NCI-H82 treated with DMSO at 0.1 percent for 48 hours (cell line): ENCODE results near the gene SPTBN1.

ENCODE experiments used
- DNase-seq: peaks from one replicate; lab custom pipeline; 2025; ENCODE audit not compliant: unreplicated experiment; lab: John Stamatoyannopoulos, UW

SPTBN1 gene

DNA sequence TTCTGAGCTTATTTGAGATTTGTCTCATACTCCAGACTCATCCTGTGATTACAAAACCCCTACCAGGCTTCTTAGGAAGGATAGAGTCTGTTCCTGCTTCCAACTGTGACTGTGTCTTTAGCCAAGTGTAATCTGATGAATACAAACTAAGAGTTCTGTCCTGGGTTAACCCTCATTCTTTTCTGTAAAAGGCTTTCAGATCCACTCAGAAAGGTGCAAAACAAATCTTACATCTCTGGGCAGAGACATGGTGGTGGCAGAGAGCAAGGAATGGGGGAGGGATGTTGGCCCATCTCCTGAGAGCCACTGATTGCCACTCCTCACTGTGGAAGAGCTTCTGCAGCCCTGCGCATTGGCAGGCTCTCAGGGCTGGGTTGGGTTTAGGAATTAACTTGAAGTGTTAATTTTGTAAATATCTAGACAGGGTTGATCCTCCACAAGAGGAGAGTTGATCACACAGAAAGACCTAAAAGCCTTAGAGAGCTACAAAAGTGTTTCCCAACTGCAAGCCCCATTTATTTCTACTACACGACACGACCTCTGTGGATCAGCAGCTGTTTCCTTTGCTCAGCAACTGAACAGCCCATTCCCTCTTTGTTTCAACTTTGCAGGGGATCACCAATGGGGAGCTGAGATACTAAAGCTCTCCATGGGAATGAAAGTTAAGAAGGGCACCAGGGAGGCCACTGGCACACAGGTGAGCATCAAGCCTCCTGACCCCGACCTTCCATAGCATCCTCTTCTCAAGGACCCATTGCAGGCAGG lies 23.7 kb upstream of the SPTBN1 start:
- DNase-seq, result no peak

- no peak for DNase-seq
These were observed 21.9 kb upstream of the SPTBN1 start for GRCh38 chr2:54434229-54434628.

GRCh38 chr2:54434711-54435110 lies 21.4 kb upstream of the SPTBN1 start:
- no peak for DNase-seq

DNA sequence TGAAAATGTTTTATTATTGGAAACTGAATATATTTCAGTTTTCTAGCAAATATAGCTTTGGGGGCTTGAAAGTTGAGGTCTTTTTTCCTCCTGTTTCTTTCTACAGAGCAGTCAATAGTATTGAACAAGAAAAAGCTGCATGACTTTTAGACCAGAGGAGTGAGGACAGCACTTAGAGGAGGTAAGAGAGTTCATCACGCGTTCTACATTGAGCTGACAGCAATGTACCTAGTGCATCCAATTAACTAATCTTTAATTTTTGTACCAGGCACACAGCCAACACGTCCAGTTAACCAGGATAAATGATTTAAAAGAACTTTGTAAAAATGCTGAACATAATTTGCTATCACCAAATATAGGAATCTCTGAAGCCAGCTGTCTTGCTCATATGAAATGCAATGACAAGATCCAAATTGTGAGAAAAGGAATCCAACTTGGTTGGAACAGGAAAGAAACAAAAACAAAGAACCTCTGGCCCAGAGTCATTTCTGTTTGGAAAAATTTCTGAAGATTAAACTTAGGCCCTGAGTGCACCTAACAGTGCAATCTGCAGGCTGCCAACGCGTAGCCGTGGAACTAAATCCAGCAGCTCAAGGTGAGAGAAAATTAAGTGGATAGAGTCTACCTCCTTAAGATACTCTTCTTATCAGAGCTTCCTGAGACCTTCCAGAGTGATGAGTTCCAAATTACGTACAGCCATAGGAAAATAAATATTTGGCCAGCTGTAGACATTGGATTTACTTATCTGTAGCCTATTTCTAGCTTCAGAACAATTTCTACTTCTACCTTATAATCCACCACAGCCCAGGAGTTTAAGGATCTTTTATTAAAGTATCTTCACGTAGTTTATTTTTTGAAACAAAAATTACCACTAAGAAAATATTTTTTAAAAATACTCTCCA lies 20.6 kb upstream of the SPTBN1 start:
- DNase-seq, result no peak

DNA sequence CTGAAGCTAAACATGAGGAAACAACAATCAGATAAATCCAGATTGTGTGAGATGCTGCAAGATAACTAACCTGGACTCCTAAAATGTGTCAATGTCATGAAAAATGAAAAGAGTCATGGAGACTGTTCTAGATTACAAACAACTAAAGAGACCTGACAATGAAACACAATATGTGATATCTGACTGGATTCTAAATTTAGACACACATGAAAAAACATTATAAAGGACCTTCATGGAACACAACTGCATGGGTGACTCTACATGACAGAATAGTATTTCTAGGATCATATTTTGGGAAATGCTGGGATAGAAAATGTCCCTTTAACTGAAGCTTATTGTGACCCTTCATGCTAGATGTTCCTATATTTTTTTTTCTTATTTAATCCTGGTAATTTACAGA lies 18.5 kb upstream of the SPTBN1 start:
- no peak for DNase-seq

- no peak for DNase-seq
These were observed 17.9 kb upstream of the SPTBN1 start for GRCh38 chr2:54438271-54438670.

GRCh38 chr2:54439582-54439981 lies 16.5 kb upstream of the SPTBN1 start:
- no peak for DNase-seq

- no peak for DNase-seq
These were observed 16.1 kb upstream of the SPTBN1 start for GRCh38 chr2:54440050-54440449.

GRCh38 chr2:54444503-54444902 lies 11.6 kb upstream of the SPTBN1 start:
- DNase-seq, result no peak

GRCh38 chr2:54446122-54446521 lies 10.0 kb upstream of the SPTBN1 start:
- no peak for DNase-seq

- no peak for DNase-seq
These were observed 9.5 kb upstream of the SPTBN1 start for GRCh38 chr2:54446625-54447024.

- no peak for DNase-seq
These were observed 1.5 kb upstream of the SPTBN1 start for GRCh38 chr2:54454548-54455130.

DNA sequence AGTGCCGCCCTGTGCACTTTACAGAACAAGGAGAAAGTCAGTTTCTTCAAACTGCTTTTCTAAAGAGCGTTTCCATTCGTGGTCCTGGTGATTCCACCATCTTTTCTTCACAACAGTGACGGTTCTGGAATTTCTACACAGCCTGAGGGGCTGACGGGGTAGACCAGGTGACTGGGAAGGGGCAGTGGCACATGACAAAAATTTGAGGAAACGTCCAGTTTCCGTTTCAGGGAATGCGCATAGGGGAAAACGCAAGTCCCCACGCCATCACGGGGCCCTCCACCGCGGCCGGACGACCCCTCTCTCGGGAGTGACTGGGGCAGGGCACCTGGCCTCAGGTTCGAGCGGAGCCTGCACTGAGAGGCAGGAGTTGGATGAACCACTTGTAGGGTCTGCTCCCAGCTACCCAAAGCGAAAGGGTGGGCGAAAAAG lies 980 bp upstream of the SPTBN1 start:
- DNase-seq, result no peak

- DNase-seq, result no peak
These were observed 160 bp downstream of the SPTBN1 start for GRCh38 chr2:54456362-54456611.

- no peak for DNase-seq
These were observed 640 bp downstream of the SPTBN1 start for GRCh38 chr2:54456612-54457322.

GRCh38 chr2:54457323-54458023 lies 1.3 kb downstream of the SPTBN1 start:
- no peak for DNase-seq

GRCh38 chr2:54459037-54459441 lies 2.9 kb downstream of the SPTBN1 start:
- no peak for DNase-seq

- no peak for DNase-seq
These were observed 5.1 kb downstream of the SPTBN1 start for GRCh38 chr2:54461261-54461660.

- no peak for DNase-seq
These were observed 8.2 kb downstream of the SPTBN1 start for GRCh38 chr2:54464341-54464740.

GRCh38 chr2:54465143-54465542 lies 9.0 kb downstream of the SPTBN1 start:
- no peak for DNase-seq

- no peak for DNase-seq
These were observed 10.7 kb downstream of the SPTBN1 start for GRCh38 chr2:54466870-54467269.
